ENCODE measurements around the gene PLK3.

GRCh38 chr1:44792736-44793502 lies 7.3 kb upstream of the PLK3 start:
- TF ChIP-seq POLR2A (IDR thresholded peaks at IDR 0.05; ENCODE audit: extremely low read depth, insufficient read length) (no peak), MAX (IDR thresholded peaks at IDR 0.05; ENCODE audit: low read depth, low read length) (no peak)
- TF ChIP-seq, protein P1, sequence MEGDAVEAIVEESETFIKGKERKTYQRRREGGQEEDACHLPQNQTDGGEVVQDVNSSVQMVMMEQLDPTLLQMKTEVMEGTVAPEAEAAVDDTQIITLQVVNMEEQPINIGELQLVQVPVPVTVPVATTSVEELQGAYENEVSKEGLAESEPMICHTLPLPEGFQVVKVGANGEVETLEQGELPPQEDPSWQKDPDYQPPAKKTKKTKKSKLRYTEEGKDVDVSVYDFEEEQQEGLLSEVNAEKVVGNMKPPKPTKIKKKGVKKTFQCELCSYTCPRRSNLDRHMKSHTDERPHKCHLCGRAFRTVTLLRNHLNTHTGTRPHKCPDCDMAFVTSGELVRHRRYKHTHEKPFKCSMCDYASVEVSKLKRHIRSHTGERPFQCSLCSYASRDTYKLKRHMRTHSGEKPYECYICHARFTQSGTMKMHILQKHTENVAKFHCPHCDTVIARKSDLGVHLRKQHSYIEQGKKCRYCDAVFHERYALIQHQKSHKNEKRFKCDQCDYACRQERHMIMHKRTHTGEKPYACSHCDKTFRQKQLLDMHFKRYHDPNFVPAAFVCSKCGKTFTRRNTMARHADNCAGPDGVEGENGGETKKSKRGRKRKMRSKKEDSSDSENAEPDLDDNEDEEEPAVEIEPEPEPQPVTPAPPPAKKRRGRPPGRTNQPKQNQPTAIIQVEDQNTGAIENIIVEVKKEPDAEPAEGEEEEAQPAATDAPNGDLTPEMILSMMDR (IDR thresholded peaks at IDR 0.05; ENCODE audit: low read depth, low read length): no peak

Measured in NB4 (cell line).